Loucy (cell line): Measurements from ENCODE around the gene ALPP.

Experiments
- EZH2phosphoT487 ChIP-seq: fragments of 200-600 bp; IDR thresholded peaks from 2 replicates; pipeline ENCODE4 v1.6.1; 2018; ENCODE audit warnings: antibody characterized with exemption, mild to moderate bottlenecking, moderate library complexity, borderline replicate concordance
- TF ChIP-seq, protein P1 (sequence below): fragments of 200-600 bp; sonication (generic); conservative IDR thresholded peaks from 2 replicates; pipeline ENCODE4 v1.5.1; 2014; ENCODE audit warnings: mild to moderate bottlenecking, antibody characterized with exemption, low read length

DNA sequence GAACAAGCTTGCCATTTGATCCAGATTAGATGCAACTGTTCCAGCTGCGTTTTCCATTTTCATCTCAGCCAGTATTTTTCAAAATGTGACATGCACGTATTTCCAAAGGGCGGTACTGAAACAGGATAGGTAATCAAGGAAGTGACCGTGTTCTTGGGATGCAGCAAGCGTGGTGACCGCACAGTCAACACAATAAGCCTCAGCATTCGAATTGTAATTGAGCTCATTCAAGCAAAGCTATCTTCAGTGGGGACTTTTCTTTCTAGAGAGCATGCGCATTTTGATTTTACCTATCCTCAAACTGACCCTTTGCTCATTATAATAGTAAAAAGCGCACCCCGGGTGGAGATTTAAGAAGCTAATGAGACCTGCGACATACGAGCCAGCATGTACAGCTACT, 3.4 kb upstream of the ALPP start:
- TF ChIP-seq, protein P1, sequence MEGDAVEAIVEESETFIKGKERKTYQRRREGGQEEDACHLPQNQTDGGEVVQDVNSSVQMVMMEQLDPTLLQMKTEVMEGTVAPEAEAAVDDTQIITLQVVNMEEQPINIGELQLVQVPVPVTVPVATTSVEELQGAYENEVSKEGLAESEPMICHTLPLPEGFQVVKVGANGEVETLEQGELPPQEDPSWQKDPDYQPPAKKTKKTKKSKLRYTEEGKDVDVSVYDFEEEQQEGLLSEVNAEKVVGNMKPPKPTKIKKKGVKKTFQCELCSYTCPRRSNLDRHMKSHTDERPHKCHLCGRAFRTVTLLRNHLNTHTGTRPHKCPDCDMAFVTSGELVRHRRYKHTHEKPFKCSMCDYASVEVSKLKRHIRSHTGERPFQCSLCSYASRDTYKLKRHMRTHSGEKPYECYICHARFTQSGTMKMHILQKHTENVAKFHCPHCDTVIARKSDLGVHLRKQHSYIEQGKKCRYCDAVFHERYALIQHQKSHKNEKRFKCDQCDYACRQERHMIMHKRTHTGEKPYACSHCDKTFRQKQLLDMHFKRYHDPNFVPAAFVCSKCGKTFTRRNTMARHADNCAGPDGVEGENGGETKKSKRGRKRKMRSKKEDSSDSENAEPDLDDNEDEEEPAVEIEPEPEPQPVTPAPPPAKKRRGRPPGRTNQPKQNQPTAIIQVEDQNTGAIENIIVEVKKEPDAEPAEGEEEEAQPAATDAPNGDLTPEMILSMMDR: no peak
- no peak for TF ChIP-seq EZH2phosphoT487
